Measurements from ENCODE around the gene ARG1. TPM values are rescaled to one million over a fixed set of nuclear protein-coding genes. Genes with fewer than 3 reads are reported as not detected.

ARG1 gene
- total and polyA plus RNA-seq, 2 donors (not counting 1 experiment from before 2014, with no cell fraction given) = not detected

DNA sequence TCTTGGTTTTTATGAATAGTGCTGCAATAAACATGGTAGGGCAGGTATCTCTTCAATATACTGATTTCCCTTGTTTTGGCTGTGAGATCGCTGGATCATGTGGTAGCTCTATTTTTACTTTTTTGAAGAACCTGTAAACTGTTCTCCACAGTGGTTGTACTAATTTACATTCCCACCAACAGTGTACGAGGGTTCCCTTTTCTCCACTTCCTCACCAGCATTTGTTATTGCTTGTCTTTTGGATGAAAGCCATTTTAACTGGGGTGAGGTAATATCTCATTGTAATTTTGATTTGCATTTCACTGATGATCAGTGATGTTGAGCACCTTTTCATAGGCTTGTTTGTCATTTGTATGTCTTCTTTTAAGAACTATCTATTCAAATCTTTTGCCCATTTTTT is 8.0 kb upstream of the ARG1 start:
- TF ChIP-seq, protein P1, sequence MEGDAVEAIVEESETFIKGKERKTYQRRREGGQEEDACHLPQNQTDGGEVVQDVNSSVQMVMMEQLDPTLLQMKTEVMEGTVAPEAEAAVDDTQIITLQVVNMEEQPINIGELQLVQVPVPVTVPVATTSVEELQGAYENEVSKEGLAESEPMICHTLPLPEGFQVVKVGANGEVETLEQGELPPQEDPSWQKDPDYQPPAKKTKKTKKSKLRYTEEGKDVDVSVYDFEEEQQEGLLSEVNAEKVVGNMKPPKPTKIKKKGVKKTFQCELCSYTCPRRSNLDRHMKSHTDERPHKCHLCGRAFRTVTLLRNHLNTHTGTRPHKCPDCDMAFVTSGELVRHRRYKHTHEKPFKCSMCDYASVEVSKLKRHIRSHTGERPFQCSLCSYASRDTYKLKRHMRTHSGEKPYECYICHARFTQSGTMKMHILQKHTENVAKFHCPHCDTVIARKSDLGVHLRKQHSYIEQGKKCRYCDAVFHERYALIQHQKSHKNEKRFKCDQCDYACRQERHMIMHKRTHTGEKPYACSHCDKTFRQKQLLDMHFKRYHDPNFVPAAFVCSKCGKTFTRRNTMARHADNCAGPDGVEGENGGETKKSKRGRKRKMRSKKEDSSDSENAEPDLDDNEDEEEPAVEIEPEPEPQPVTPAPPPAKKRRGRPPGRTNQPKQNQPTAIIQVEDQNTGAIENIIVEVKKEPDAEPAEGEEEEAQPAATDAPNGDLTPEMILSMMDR (conservative IDR thresholded peaks at IDR 0.05 in 1 of 2, IDR thresholded peaks at IDR 0.05 in 1 of 2; ENCODE audit: low read depth in 1 of 2, low read length in 2 of 2) = no peak
- no peak for TF ChIP-seq EZH2 (IDR thresholded peaks at IDR 0.05; ENCODE audit: low read length, missing control alignments)
- Histone ChIP-seq H3K4me1 (ENCODE audit: control insufficient read depth, extremely low read depth, insufficient read depth, low read length) (no peaks in the 10 kb centered on the region), H3K27me3 (ENCODE audit: control insufficient read depth, insufficient read depth, low read length) (no peaks in the 10 kb centered on the region), H3K36me3 (ENCODE audit: control insufficient read depth, insufficient read depth, low read length) (no peaks in the 10 kb centered on the region), H3K27ac (ENCODE audit: insufficient read depth, low read length) (no peak overlapping the region), H3K4me2 (ENCODE audit: extremely low read depth, insufficient read depth, low read length) (no peak overlapping the region), H4K20me1 (ENCODE audit: control insufficient read depth, extremely low read depth, insufficient read depth, low read length) (no peaks in the 10 kb centered on the region), H3K4me3 (replicated peaks in 1 of 4; ENCODE audit: control extremely low read depth in 1 of 4, insufficient read depth in 1 of 4, low read depth in 3 of 4, low read length in 4 of 4) (no peak overlapping the region), H3K9ac (ENCODE audit: insufficient read depth, low read length) (no peak overlapping the region), H3K9me3 (ENCODE audit: control insufficient read depth, insufficient read depth, low read depth, low read length) (no peaks in the 10 kb centered on the region), H2AFZ (ENCODE audit: low read length) (no peak overlapping the region), H3K79me2 (ENCODE audit: control insufficient read depth, insufficient read depth, low read length) (no peaks in the 10 kb centered on the region)
- no peak for DNase-seq (ENCODE audit: low read depth in 2 of 2)

DNA sequence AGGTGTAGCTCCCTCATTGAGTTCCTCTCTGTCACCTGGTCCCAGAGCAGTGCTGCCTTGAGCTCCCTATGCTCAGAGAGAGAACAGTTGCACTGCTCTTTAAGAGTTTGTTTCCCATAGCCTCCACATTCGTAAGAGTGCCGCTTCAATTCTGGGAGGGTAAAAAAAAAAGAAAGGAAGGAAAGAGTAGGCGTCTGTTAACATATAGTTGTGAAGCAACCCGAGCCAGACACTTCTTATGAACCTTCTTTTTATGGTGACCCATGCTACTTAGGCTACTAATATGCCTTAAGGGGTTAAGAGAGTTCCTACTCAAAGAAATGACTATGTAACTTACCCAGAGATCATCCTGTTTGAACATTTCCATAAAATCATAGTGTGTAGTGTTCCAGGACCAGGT is 4.3 kb upstream of the ARG1 start:
- no peak for DNase-seq (ENCODE audit: low read depth in 2 of 2)
- Histone ChIP-seq H3K4me2 (ENCODE audit: extremely low read depth, insufficient read depth, low read length) (no peak overlapping the region), H3K27ac (ENCODE audit: insufficient read depth, low read length) (no peak overlapping the region), H3K79me2 (ENCODE audit: control insufficient read depth, insufficient read depth, low read length) (no peaks in the 10 kb centered on the region), H3K27me3 (ENCODE audit: control insufficient read depth, insufficient read depth, low read length) (no peaks in the 10 kb centered on the region), H3K4me3 (replicated peaks in 1 of 4; ENCODE audit: control extremely low read depth in 1 of 4, insufficient read depth in 1 of 4, low read depth in 3 of 4, low read length in 4 of 4) (no peak overlapping the region), H3K4me1 (ENCODE audit: control insufficient read depth, extremely low read depth, insufficient read depth, low read length) (no peaks in the 10 kb centered on the region), H3K9me3 (ENCODE audit: control insufficient read depth, insufficient read depth, low read depth, low read length) (no peaks in the 10 kb centered on the region), H3K9ac (ENCODE audit: insufficient read depth, low read length) (no peak overlapping the region), H2AFZ (ENCODE audit: low read length) (no peak overlapping the region), H3K36me3 (ENCODE audit: control insufficient read depth, insufficient read depth, low read length) (no peaks in the 10 kb centered on the region), H4K20me1 (ENCODE audit: control insufficient read depth, extremely low read depth, insufficient read depth, low read length) (no peaks in the 10 kb centered on the region)
- TF ChIP-seq EZH2 (IDR thresholded peaks at IDR 0.05; ENCODE audit: low read length, missing control alignments) = no peak
- TF ChIP-seq, protein P1 (conservative IDR thresholded peaks at IDR 0.05 in 1 of 2, IDR thresholded peaks at IDR 0.05 in 1 of 2; ENCODE audit: low read depth in 1 of 2, low read length in 2 of 2) = no peak

DNA sequence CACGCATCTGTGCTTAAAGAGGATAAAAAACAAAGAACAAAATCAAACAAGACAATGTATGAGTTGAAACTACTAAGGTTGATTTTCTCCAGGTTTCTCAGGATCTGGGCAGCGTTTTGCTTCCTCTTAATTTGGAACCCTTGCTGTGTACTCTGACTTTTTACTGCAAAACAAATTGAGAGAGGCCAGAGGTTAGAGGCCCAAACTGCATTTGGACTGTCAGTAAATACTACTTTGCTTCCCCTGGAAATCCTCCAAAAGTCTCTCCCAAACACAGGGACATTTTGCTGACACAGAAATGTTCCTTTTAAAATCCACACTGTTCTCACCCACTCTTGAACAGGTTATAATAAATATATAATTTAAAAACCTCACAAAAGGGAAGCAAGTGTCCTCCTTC is 1.1 kb downstream of the ARG1 start:
- no peaks in the 10 kb centered on the region for H3K79me2 ChIP-seq (ENCODE audit: control insufficient read depth, insufficient read depth, low read length)
- no peaks in the 10 kb centered on the region for H3K4me1 ChIP-seq (ENCODE audit: control insufficient read depth, extremely low read depth, insufficient read depth, low read length)
- H3K4me3 ChIP-seq (replicated peaks in 1 of 4; ENCODE audit: control extremely low read depth in 1 of 4, insufficient read depth in 1 of 4, low read depth in 3 of 4, low read length in 4 of 4) = no peak overlapping the region
- no peak for DNase-seq (ENCODE audit: low read depth in 2 of 2)
- no peak for TF ChIP-seq EZH2 (IDR thresholded peaks at IDR 0.05; ENCODE audit: low read length, missing control alignments)
- TF ChIP-seq, protein P1 (conservative IDR thresholded peaks at IDR 0.05 in 1 of 2, IDR thresholded peaks at IDR 0.05 in 1 of 2; ENCODE audit: low read depth in 1 of 2, low read length in 2 of 2) = no peak
- no peaks in the 10 kb centered on the region for H4K20me1 ChIP-seq (ENCODE audit: control insufficient read depth, extremely low read depth, insufficient read depth, low read length)
- H3K27ac ChIP-seq (ENCODE audit: insufficient read depth, low read length) = no peak overlapping the region
- H3K27me3 ChIP-seq (ENCODE audit: control insufficient read depth, insufficient read depth, low read length) = no peaks in the 10 kb centered on the region
- no peaks in the 10 kb centered on the region for H3K9me3 ChIP-seq (ENCODE audit: control insufficient read depth, insufficient read depth, low read depth, low read length)
- no peak overlapping the region for H3K4me2 ChIP-seq (ENCODE audit: extremely low read depth, insufficient read depth, low read length)
- H3K9ac ChIP-seq (ENCODE audit: insufficient read depth, low read length) = no peak overlapping the region
- no peaks in the 10 kb centered on the region for H3K36me3 ChIP-seq (ENCODE audit: control insufficient read depth, insufficient read depth, low read length)
- no peak overlapping the region for H2AFZ ChIP-seq (ENCODE audit: low read length)

Measured in fibroblast of lung (primary cell).